OCI-LY1 (cell line): ENCODE data around the gene NOL6.
"Not testable (repeated sequence)": the region's sequence is repeated elsewhere in the genome, so short reads cannot be mapped to it uniquely, and the experiment has no call there.

Source experiments
- H2AFZ ChIP-seq: fragments of 200-600 bp; sonication (generic), shearing (Covaris generic); 2 replicates; pipeline ENCODE4 v1.6.0; 2014; ENCODE audit warnings: antibody characterized with exemption, mild to moderate bottlenecking, low read length
- H3F3A ChIP-seq: fragments of 200-600 bp; sonication (generic), shearing (Covaris generic); 2 replicates; pipeline ENCODE4 v1.6.0; 2014; ENCODE audit warnings: mild to moderate bottlenecking, antibody characterized with exemption, low read length, moderate library complexity; ENCODE audit not compliant: insufficient read depth
- H3K27ac ChIP-seq: fragments of 200-600 bp; sonication (generic); 2 replicates; pipeline ENCODE4 v1.5.1; 2014; ENCODE audit warnings: low read length, mixed run types, mild to moderate bottlenecking, low read depth; ENCODE audit not compliant: poor library complexity, severe bottlenecking
- H3K27me3 ChIP-seq: fragments of 200-600 bp; sonication (generic); 2 replicates; pipeline ENCODE4 v1.6.0; 2014; ENCODE audit warnings: antibody characterized with exemption, mild to moderate bottlenecking, low read length, moderate library complexity; ENCODE audit not compliant: insufficient read depth
- H3K36me3 ChIP-seq: fragments of 200-600 bp; sonication (generic); 2 replicates; pipeline ENCODE4 v1.6.1; 2014; ENCODE audit warnings: mild to moderate bottlenecking, antibody characterized with exemption, low read length, moderate library complexity, mixed read lengths; ENCODE audit not compliant: insufficient read depth
- H3K4me1 ChIP-seq: fragments of 200-600 bp; sonication (generic); 2 replicates; pipeline ENCODE4 v1.5.1; 2014; ENCODE audit warnings: mild to moderate bottlenecking, low read length, moderate library complexity; ENCODE audit not compliant: insufficient read depth, severe bottlenecking
- H3K4me2 ChIP-seq: fragments of 200-600 bp; sonication (generic), shearing (Covaris generic); 2 replicates; pipeline ENCODE4 v1.6.1; 2014; ENCODE audit warnings: low read length
- H3K4me3 ChIP-seq: fragments of 200-600 bp; sonication (generic); 2 replicates; pipeline ENCODE4 v1.5.1; 2014; ENCODE audit warnings: low read length, low read depth, mild to moderate bottlenecking, mixed read lengths; ENCODE audit not compliant: poor library complexity, severe bottlenecking
- H3K79me2 ChIP-seq: fragments of 200-600 bp; shearing (Covaris generic); 2 replicates; pipeline ENCODE4 v1.6.1; 2016; ENCODE audit warnings: mixed run types, low read length, mixed read lengths; ENCODE audit not compliant: insufficient read depth
- H3K9ac ChIP-seq: fragments of 200-600 bp; sonication (generic), shearing (Covaris generic); 2 replicates; pipeline ENCODE4 v1.6.1; 2014; ENCODE audit warnings: mild to moderate bottlenecking, low read length, mixed read lengths
- H3K9me2 ChIP-seq: fragments of 200-600 bp; sonication (generic), shearing (Covaris generic); 2 replicates; pipeline ENCODE4 v1.6.1; 2014; ENCODE audit warnings: low read depth, mild to moderate bottlenecking, low read length, mixed read lengths
- H3K9me3 ChIP-seq: fragments of 200-600 bp; shearing (Covaris generic); 2 replicates; pipeline ENCODE4 v1.6.1; 2014; ENCODE audit warnings: low read length, mixed read lengths
- H4K20me1 ChIP-seq: fragments of 200-600 bp; sonication (generic), shearing (Covaris generic); 2 replicates; pipeline ENCODE4 v1.6.0; 2016; ENCODE audit warnings: mild to moderate bottlenecking, low read length; ENCODE audit not compliant: insufficient read depth
- CTCF ChIP-seq: fragments of 200-600 bp; sonication (generic), shearing (Covaris generic); IDR thresholded peaks from 2 replicates; pipeline ENCODE4 v1.5.1; 2017; ENCODE audit warnings: mild to moderate bottlenecking, antibody characterized with exemption, low read length, moderate library complexity, mixed read lengths
- EZH2 ChIP-seq: fragments of 200-600 bp; sonication (generic), shearing (Covaris generic); IDR thresholded peaks from 2 replicates; pipeline ENCODE4 v1.8.0; 2017; ENCODE audit warnings: borderline replicate concordance, mixed run types, mild to moderate bottlenecking, antibody characterized with exemption, low read length, moderate library complexity, mixed read lengths

The NOL6 gene

GRCh38 chr9:33498387-33498786 is 24.7 kb upstream of the NOL6 start:
- no peaks in the 10 kb centered on the region for H3F3A ChIP-seq
- H2AFZ ChIP-seq, result no peak overlapping the region
- H3K4me2 ChIP-seq, result no peak overlapping the region
- TF ChIP-seq CTCF (peak; percentile 24; the same call in 1 of the 2 replicates), EZH2 (no peak)
- no peak overlapping the region for H3K9ac ChIP-seq
- H3K9me2 ChIP-seq, result no peaks in the 10 kb centered on the region
- no peak overlapping the region for H3K27ac ChIP-seq
- H3K9me3 ChIP-seq, result no peaks in the 10 kb centered on the region
- no peaks in the 10 kb centered on the region for H3K36me3 ChIP-seq
- H3K27me3 ChIP-seq, result no peaks in the 10 kb centered on the region
- H3K4me3 ChIP-seq, result no peak overlapping the region
- H4K20me1 ChIP-seq, result no peaks in the 10 kb centered on the region
- no peaks in the 10 kb centered on the region for H3K4me1 ChIP-seq
- H3K79me2 ChIP-seq, result no peaks in the 10 kb centered on the region

DNA sequence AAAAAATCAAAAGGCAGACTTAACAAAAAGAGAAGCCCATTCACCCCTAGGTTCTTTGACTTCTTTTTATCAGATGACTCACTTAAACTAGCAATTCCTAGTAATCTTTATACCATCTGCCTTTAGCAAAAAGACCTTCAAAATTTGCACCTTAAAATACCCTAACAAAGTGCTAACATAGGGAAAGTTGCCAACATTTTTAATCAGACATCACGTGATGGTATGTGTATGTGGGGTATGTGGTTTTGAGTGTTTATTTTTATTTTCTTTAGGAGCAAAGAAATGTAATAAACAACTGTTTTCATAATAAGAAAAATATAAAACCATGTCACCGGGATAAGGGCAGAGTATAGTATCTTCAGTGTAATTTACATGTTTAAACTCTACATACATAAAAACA is 20.1 kb upstream of the NOL6 start:
- H3K4me3 ChIP-seq, H3K36me3 ChIP-seq, H3K27me3 ChIP-seq, H3F3A ChIP-seq, H3K4me2 ChIP-seq, H3K27ac ChIP-seq, H3K9me2 ChIP-seq, H4K20me1 ChIP-seq, H3K4me1 ChIP-seq, H2AFZ ChIP-seq, H3K9me3 ChIP-seq, H3K9ac ChIP-seq, H3K79me2 ChIP-seq: not testable (repeated sequence)

DNA sequence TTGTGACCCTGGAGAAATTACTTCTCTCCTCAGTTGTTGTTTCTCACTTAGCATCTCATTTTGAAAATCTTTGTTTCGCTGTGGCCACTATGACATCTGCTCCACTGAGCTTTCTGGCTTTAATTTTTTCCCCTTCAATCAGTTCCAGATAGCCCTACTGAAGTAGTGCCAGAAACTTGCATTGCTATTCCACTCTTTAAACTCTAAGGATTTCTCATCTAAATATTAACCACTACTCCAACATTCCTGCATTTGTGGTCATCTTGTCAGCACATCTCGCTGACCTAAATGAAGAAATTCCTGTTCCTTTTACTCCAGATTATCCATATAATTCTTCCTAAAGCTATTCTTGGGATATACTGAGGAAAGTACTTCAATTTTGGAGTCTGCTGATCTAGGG is 15.3 kb upstream of the NOL6 start:
- Histone ChIP-seq H3K4me3 (no peak overlapping the region), H3K27me3 (no peaks in the 10 kb centered on the region), H3K9me3 (no peaks in the 10 kb centered on the region), H2AFZ (no peak overlapping the region), H3K27ac (no peak overlapping the region), H3K79me2 (no peaks in the 10 kb centered on the region), H3K9ac (no peak overlapping the region), H3K4me2 (no peak overlapping the region), H3F3A (no peaks in the 10 kb centered on the region), H4K20me1 (no peaks in the 10 kb centered on the region), H3K4me1 (no peaks in the 10 kb centered on the region), H3K36me3 (no peaks in the 10 kb centered on the region), H3K9me2 (no peaks in the 10 kb centered on the region)
- TF ChIP-seq CTCF (no peak), EZH2 (no peak)

DNA sequence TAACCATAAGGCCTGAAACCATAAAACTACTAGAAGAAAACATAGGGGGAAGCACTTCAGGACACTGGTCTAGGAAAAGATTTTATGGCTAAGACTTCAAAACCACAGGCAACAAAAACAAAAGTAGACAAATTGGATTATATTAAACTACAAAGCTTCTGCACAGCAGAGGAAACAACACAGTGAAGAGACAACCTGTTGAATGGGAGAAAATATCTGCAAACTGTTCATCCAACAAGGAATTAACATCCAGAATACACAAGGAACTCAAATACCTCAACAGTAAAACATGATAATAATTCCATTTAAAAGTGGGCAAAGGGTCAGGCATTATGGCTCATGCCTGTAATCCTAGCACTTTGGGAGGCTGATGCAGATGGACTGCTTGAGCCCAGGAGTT is 11.6 kb upstream of the NOL6 start:
- not testable (repeated sequence) for H3K4me1 ChIP-seq, H2AFZ ChIP-seq, H4K20me1 ChIP-seq, H3K27me3 ChIP-seq, H3K79me2 ChIP-seq, H3K36me3 ChIP-seq, H3K9me3 ChIP-seq, H3K4me3 ChIP-seq, H3K27ac ChIP-seq, H3K9me2 ChIP-seq, H3F3A ChIP-seq, H3K4me2 ChIP-seq, H3K9ac ChIP-seq
